Measurements from ENCODE around the gene PTPN3. TPM values are rescaled to one million over a fixed set of nuclear protein-coding genes. Genes with fewer than 3 reads are reported as not detected.

Gene PTPN3
- total RNA-seq, 2 experiments from 2014 or later = 0.02 to 0.27 TPM

GRCh38 chr9:109391176-109391575, 106.9 kb downstream of the PTPN3 start:
- no peak overlapping the region for H3K4me3 Mint-ChIP-seq
- CTCF ChIA-PET = no interaction called here
- DNase-seq = no peak
- no peaks in the 10 kb centered on the region for H3K36me3 Mint-ChIP-seq (ENCODE audit: low read depth)
- intact Hi-C loops (cut with micrococcal nuclease) = no loop called here
- no peaks in the 10 kb centered on the region for H3K9me3 Mint-ChIP-seq
- H3K27me3 Mint-ChIP-seq (ENCODE audit: low read depth) = peaks cover 16% of the 10 kb centered on the region
- H3K27ac Mint-ChIP-seq = no peak overlapping the region
- H3K4me1 Mint-ChIP-seq (ENCODE audit: low read depth) = no peaks in the 10 kb centered on the region

- intact Hi-C loops (cut with micrococcal nuclease) = no loop called here
- no peaks in the 10 kb centered on the region for H3K9me3 Mint-ChIP-seq
- H3K4me1 Mint-ChIP-seq (ENCODE audit: low read depth) = no peaks in the 10 kb centered on the region
- CTCF ChIA-PET = no interaction called here
- DNase-seq = no peak
- no peak overlapping the region for H3K27ac Mint-ChIP-seq
- no peak overlapping the region for H3K4me3 Mint-ChIP-seq
- H3K27me3 Mint-ChIP-seq (ENCODE audit: low read depth) = peaks cover 19% of the 10 kb centered on the region
- H3K36me3 Mint-ChIP-seq (ENCODE audit: low read depth) = no peaks in the 10 kb centered on the region
Measured at GRCh38 chr9:109387856-109388255, 110.3 kb downstream of the PTPN3 start.

DNA sequence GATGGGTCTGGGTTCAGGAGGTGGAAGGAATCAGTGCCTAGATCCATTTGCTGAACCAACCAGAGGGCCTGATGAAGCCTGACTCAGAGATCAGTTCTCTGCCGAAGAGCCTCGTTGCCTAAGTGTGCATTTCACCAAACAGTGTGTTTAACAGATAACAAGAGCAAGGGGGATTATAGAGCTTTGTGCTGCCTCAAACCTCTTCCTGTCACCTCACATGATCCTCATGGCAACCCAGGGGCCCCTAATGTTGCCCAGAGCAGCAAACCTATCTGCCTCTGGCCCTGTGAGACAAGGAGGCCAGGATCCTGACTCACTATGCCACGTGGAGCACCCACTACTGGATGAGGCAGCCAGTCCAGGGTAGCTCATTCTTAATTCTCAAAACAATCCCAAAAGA, 110.9 kb downstream of the PTPN3 start:
- Mint-ChIP-seq H3K27me3 (ENCODE audit: low read depth) (peaks cover 19% of the 10 kb centered on the region), H3K36me3 (ENCODE audit: low read depth) (no peaks in the 10 kb centered on the region), H3K4me3 (no peak overlapping the region), H3K4me1 (ENCODE audit: low read depth) (no peaks in the 10 kb centered on the region), H3K9me3 (no peaks in the 10 kb centered on the region), H3K27ac (no peak overlapping the region)
- DNase-seq = no peak
- CTCF ChIA-PET = no interaction called here
- intact Hi-C loops (cut with micrococcal nuclease) = no loop called here

DNA sequence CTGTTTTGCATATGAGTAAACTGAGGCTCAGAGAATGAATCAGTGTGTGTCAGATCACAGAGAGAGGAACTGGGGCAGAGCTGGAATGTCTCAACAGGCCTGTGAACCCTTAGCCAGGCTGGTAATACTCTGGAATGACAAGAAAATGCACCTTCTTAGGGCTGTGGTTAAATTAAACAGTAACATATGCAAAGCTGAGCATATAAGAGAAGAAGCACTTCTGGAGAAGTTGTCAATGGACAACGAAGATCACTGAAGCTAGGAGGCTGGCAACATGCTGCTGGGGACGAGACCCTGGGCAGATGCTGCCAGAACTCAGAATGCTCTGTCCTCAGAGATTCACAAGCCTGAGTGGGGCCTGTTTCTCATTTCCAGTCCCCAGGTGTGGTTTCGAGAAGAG, 112.6 kb downstream of the PTPN3 start:
- Mint-ChIP-seq H3K9me3 (no peaks in the 10 kb centered on the region), H3K4me3 (no peak overlapping the region), H3K27me3 (ENCODE audit: low read depth) (peaks cover 23% of the 10 kb centered on the region), H3K4me1 (ENCODE audit: low read depth) (no peaks in the 10 kb centered on the region), H3K36me3 (ENCODE audit: low read depth) (no peaks in the 10 kb centered on the region), H3K27ac (no peak overlapping the region)
- intact Hi-C loops (cut with micrococcal nuclease) = no loop called here
- CTCF ChIA-PET = interaction anchor here (0.6 kb wide), 1 partner anchor 218 kb away, joined by 3 read pairs; no protein-coding TSS in a partner anchor
- no peak for DNase-seq

DNA sequence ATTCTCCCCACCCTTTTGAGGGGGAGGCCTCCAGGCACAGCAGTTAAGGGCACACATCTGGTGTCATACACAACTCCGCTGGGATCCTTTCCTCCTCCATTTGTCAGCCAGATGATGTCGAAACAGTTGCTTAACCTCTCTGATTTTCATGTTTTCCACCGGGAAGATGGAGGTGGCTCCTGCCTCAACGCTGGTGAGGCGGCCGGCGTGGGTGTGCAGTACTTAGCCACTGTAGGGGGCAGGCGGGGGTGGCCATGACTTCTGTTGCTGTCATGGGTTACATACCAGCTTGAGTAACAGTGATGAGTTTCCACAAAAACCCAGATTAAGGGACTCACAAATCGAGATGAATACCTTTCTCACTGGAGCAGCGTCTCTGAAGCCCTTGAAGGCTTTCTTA, 114.2 kb downstream of the PTPN3 start:
- no peaks in the 10 kb centered on the region for H3K9me3 Mint-ChIP-seq
- H3K36me3 Mint-ChIP-seq (ENCODE audit: low read depth) = no peaks in the 10 kb centered on the region
- H3K27me3 Mint-ChIP-seq (ENCODE audit: low read depth) = peaks cover 20% of the 10 kb centered on the region
- intact Hi-C loops (cut with micrococcal nuclease) = no loop called here
- H3K4me1 Mint-ChIP-seq (ENCODE audit: low read depth) = no peaks in the 10 kb centered on the region
- no peak for DNase-seq
- no peak overlapping the region for H3K4me3 Mint-ChIP-seq
- CTCF ChIA-PET = no interaction called here
- no peak overlapping the region for H3K27ac Mint-ChIP-seq

- Mint-ChIP-seq H3K4me3 (no peak overlapping the region), H3K9me3 (no peaks in the 10 kb centered on the region), H3K36me3 (ENCODE audit: low read depth) (no peaks in the 10 kb centered on the region), H3K27ac (no peak overlapping the region), H3K4me1 (ENCODE audit: low read depth) (no peaks in the 10 kb centered on the region), H3K27me3 (ENCODE audit: low read depth) (peaks cover 16% of the 10 kb centered on the region)
- no peak for DNase-seq
- intact Hi-C loops (cut with micrococcal nuclease) = no loop called here
- CTCF ChIA-PET = no interaction called here
Measured at GRCh38 chr9:109383356-109383755, 114.8 kb downstream of the PTPN3 start.

GRCh38 chr9:109382585-109382984, 115.5 kb downstream of the PTPN3 start:
- H3K27ac Mint-ChIP-seq = no peak overlapping the region
- CTCF ChIA-PET = no interaction called here
- peaks cover 16% of the 10 kb centered on the region for H3K27me3 Mint-ChIP-seq (ENCODE audit: low read depth)
- H3K9me3 Mint-ChIP-seq = no peaks in the 10 kb centered on the region
- intact Hi-C loops (cut with micrococcal nuclease) = no loop called here
- DNase-seq = no peak
- H3K4me3 Mint-ChIP-seq = no peak overlapping the region
- H3K4me1 Mint-ChIP-seq (ENCODE audit: low read depth) = no peaks in the 10 kb centered on the region
- no peaks in the 10 kb centered on the region for H3K36me3 Mint-ChIP-seq (ENCODE audit: low read depth)

DNA sequence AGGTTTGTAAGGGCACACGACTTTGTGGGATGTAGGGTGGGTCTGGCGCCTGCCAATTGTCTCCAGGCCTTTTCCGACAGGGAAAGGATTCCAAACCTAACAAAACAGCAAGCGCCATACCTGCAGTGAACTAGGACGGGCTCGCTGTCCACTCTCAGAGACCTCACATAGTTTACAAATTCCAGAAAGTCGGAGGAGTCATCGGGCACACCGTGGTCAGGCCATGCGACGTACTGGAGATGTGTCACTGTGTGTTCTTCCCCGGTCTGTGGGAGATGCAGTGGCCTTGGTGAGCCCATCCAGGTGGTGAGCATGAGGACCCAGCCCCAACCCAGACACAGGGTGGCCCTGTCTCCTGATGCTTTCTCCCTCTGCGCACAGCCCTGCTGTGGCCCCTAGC, 115.9 kb downstream of the PTPN3 start:
- H3K27me3 Mint-ChIP-seq (ENCODE audit: low read depth) = peaks cover 16% of the 10 kb centered on the region
- no peaks in the 10 kb centered on the region for H3K9me3 Mint-ChIP-seq
- no peak for DNase-seq
- no peaks in the 10 kb centered on the region for H3K36me3 Mint-ChIP-seq (ENCODE audit: low read depth)
- CTCF ChIA-PET = no interaction called here
- intact Hi-C loops (cut with micrococcal nuclease) = no loop called here
- no peaks in the 10 kb centered on the region for H3K4me1 Mint-ChIP-seq (ENCODE audit: low read depth)
- H3K4me3 Mint-ChIP-seq = no peak overlapping the region
- no peak overlapping the region for H3K27ac Mint-ChIP-seq

DNA sequence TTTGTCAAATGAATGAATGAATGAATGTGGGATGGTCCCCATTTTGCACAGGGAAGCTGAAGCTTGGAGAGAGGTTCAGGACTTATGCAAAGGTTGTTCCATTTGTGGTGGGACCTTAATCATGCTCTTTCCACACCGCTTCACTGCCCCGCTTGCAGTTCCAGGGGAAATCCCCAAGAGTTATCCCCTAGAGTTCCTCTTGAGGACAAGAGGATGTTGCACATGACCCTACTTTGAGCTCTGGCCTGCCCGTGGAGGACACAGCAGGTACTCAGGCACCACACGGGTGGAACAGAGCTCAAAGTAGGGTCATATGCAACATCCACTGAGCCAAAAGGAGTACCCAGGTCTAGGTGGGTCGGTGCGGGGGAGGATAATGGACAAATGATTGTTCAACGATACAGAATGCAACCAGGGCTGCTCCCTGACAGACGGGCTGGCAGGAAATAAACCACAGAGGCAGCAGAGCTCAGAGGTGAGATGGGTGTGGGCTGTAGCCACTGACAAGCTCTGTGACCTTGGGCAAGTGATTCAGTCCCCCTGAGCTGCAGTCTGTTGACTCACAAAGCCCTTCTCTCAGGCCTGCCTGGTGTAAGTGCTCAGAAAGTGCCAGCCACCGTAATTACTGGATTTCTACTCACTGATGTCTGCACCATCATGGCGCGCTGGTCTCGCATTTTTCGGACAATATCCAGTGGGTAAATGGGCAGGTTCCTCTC, 116.9 kb downstream of the PTPN3 start:
- CTCF ChIA-PET = no interaction called here
- Mint-ChIP-seq H3K9me3 (no peaks in the 10 kb centered on the region), H3K4me1 (ENCODE audit: low read depth) (no peaks in the 10 kb centered on the region), H3K27me3 (ENCODE audit: low read depth) (peaks cover 9% of the 10 kb centered on the region), H3K27ac (no peak overlapping the region), H3K4me3 (no peak overlapping the region), H3K36me3 (ENCODE audit: low read depth) (no peaks in the 10 kb centered on the region)
- intact Hi-C loops (cut with micrococcal nuclease) = no loop called here
- DNase-seq = no peak

- CTCF ChIA-PET = no interaction called here
- H3K4me1 Mint-ChIP-seq (ENCODE audit: low read depth) = no peaks in the 10 kb centered on the region
- no peak for DNase-seq
- H3K36me3 Mint-ChIP-seq (ENCODE audit: low read depth) = no peaks in the 10 kb centered on the region
- H3K4me3 Mint-ChIP-seq = no peak overlapping the region
- H3K27me3 Mint-ChIP-seq (ENCODE audit: low read depth) = peaks cover 4% of the 10 kb centered on the region
- intact Hi-C loops (cut with micrococcal nuclease) = no loop called here
- no peak overlapping the region for H3K27ac Mint-ChIP-seq
- no peaks in the 10 kb centered on the region for H3K9me3 Mint-ChIP-seq
Measured at GRCh38 chr9:109379513-109379912, 118.6 kb downstream of the PTPN3 start.

- H3K27me3 Mint-ChIP-seq (ENCODE audit: low read depth) = peaks cover 4% of the 10 kb centered on the region
- no peak for DNase-seq
- H3K27ac Mint-ChIP-seq = no peak overlapping the region
- H3K36me3 Mint-ChIP-seq (ENCODE audit: low read depth) = no peaks in the 10 kb centered on the region
- H3K9me3 Mint-ChIP-seq = no peaks in the 10 kb centered on the region
- intact Hi-C loops (cut with micrococcal nuclease) = no loop called here
- no peaks in the 10 kb centered on the region for H3K4me1 Mint-ChIP-seq (ENCODE audit: low read depth)
- CTCF ChIA-PET = no interaction called here
- no peak overlapping the region for H3K4me3 Mint-ChIP-seq
Measured at GRCh38 chr9:109378316-109378715, 119.8 kb downstream of the PTPN3 start.

- no peaks in the 10 kb centered on the region for H3K36me3 Mint-ChIP-seq (ENCODE audit: low read depth)
- peaks cover 3% of the 10 kb centered on the region for H3K9me3 Mint-ChIP-seq
- intact Hi-C loops (cut with micrococcal nuclease) = no loop called here
- H3K4me3 Mint-ChIP-seq = no peak overlapping the region
- H3K27me3 Mint-ChIP-seq (ENCODE audit: low read depth) = peaks cover 4% of the 10 kb centered on the region
- no peaks in the 10 kb centered on the region for H3K4me1 Mint-ChIP-seq (ENCODE audit: low read depth)
- DNase-seq = no peak
- H3K27ac Mint-ChIP-seq = no peak overlapping the region
- CTCF ChIA-PET = no interaction called here
Measured at GRCh38 chr9:109372246-109372645, 125.9 kb downstream of the PTPN3 start.

GRCh38 chr9:109371374-109371773, 126.7 kb downstream of the PTPN3 start:
- no peak for DNase-seq
- Mint-ChIP-seq H3K27me3 (ENCODE audit: low read depth) (peaks cover 4% of the 10 kb centered on the region), H3K4me1 (ENCODE audit: low read depth) (no peaks in the 10 kb centered on the region), H3K36me3 (ENCODE audit: low read depth) (no peaks in the 10 kb centered on the region), H3K9me3 (peaks cover 3% of the 10 kb centered on the region), H3K4me3 (no peak overlapping the region), H3K27ac (no peak overlapping the region)
- intact Hi-C loops (cut with micrococcal nuclease) = no loop called here
- CTCF ChIA-PET = no interaction called here

All from activated naive CD4-positive, alpha-beta T cell treated with anti-CD3 and anti-CD28 coated beads for 36 hours (primary cell).